Measurements from ENCODE around the gene ASF1A.

The ASF1A gene

DNA sequence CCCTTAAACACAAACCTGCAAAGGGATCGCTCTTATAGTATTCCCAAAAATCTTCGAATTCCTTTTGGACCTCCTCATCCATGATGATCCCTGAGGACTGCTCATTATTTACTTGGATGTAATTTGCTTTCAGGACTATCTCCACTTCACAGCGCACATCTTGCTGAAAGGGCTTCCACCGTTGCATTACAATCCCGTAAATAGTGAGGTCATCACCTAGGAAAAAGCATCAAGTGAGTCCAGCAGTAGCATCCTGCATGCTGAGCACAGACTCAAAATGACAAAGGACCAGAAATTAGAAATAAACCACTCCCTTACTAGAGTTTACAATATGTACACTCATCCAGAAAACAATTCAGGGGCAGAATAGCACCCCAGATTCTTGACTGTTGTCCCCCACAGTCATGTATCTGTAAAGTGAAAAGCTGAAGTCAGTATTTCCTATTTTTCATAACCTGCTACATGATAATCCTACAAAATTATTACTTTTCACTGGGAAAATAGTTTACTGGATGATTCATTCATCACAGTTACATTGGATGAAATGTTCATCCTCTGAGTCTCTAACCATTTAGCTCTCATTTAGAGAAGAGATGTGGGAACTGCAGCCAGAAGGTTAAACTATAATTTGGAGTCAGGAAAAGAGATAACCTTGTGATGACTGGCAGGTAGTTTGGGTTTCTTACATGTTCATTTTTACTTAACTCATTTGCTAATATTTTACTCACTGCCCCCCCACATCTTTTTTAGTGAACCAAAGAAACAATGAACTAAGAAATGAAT lies 23.8 kb downstream of the ASF1A start:
- no peak for DNase-seq

DNA sequence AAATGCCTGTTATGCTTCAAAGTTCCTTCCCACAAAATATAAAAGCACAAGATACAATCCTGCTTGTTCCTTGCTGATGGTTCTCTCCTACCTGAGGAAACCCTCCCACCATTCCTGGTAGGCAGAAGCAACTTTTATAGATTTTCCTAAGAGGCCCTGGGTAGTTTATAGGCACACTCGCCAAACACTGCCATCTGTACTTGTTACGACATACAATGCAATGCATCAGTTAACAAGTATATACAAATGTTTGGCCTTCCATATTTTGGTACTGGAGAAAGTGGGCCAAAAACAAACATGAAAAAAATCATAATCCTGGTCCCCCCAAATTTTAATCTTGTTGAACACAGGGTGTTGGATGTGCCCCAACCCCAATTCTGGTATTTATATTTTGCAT lies 24.4 kb downstream of the ASF1A start:
- no peak for DNase-seq

DNA sequence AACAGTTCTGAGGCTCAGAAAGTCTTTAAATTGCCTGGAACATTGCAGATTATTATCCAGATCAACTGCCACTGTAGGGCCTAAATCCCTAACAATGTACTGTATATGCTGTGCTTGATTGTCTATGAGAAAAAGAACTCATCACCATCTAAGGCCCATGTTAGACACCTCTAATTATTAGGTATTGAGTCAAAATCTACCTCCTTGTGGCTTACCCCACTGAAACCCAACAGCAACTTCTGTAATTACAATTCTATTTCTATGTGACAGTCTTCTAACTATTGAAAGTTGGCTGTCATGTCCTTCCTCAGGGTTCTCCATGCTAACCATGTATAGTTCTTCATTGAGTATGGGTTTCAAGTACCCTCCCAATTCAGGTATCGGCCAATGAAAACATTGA lies 27.1 kb downstream of the ASF1A start:
- no peak for DNase-seq

DNA sequence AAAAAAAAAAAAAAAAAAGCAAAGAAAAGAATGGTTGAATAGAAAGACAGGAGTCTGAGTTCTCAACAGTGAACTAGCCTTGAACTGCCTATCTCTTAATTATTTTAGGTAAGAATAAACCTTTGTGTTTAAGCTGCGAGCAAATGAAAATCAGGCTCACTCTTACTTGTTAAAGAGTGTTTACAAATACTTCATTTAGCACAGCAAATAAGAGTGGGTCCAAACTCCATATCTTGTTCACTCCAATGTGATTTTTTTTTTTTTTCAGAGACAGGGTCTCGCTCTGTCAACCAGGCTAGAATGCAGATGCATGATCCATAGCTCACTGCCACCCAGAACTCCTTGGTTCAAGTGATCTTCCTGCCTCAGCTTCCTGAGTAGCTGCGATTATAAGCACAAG lies 29.1 kb downstream of the ASF1A start:
- DNase-seq, result no peak

DNA sequence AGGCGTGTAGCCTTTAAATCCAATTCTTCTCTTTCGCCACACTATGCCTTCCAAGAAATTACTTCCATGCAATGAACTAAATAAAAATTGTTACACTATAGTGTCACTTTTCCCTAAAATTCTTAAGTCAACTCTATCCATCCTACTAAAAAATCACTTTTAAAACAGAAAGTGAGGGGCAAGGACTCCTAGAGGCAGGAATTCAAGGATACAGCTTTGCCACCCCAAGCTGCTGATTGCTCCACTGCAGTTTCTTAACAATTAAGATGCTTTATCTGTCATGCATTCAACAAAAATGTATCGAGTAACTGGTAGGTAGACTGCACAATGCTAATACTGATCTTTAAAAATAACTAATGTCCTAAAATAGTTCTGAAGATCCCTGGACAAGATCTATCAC lies 36.7 kb downstream of the ASF1A start:
- DNase-seq, result no peak

DNA sequence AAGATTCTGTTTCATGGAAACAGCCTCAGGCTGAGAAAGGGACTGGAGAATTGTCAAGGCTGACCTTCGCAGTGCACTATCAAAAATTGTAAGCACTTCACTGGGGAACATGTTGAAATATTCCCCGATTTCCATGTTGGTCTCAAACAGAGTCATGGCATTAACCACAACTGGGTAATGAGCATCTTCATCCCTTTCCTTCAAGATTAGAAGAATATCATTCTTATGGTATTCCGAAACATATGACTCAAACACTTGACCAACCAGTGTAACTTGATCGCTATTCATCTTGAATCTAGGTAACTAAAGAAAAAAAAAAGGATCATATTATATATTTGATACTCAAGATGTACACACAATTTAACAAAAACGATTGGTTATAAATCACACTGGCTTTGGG lies 37.5 kb downstream of the ASF1A start:
- no peak for DNase-seq

DNA sequence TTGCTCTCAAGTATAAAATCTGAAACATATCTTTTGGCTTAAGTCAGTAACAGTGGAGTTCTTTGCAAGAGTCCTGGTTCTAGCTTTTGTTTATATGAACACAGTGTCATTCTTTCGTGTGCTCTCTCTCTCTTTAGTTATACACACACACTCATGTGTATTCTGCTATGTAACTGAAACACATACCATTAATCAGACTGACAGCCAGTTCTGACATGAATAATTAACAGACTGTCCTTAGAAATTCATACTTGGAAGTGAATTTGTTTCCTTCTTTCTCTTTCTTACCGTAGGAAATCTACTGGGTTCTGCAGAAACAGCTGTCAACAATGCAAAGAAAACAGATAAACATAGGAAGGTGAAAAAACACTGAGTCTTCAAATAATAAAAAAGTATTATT lies 38.5 kb downstream of the ASF1A start:
- no peak for DNase-seq

DNA sequence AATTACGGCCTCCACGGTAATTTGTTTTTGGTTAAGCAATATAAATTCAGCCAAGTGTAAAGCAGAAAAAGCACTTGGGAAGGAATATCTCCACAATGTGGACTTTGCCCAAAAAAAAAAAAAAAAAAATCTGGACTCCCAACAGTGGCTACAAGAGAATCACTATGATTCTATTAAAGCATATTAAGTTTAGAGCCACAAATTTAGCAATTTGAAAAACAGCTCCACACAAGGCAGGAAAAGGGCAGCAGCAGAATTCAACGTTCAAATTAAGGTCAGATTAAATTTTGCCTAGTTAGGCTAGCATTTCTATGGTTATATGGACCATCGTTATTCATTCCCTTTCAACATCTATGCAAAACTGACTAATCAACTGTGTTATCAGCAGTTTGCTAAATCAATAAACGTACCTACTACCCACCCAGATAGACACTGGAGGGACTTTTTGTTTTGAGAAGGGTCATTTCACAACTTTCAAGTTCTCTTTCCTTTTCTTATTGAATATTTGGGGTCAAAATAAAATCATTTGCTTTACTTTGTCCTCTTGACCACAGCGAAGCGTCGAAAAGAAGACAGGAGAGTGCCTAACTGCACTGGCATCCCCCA lies 40.0 kb downstream of the ASF1A start:
- DNase-seq, result no peak

DNA sequence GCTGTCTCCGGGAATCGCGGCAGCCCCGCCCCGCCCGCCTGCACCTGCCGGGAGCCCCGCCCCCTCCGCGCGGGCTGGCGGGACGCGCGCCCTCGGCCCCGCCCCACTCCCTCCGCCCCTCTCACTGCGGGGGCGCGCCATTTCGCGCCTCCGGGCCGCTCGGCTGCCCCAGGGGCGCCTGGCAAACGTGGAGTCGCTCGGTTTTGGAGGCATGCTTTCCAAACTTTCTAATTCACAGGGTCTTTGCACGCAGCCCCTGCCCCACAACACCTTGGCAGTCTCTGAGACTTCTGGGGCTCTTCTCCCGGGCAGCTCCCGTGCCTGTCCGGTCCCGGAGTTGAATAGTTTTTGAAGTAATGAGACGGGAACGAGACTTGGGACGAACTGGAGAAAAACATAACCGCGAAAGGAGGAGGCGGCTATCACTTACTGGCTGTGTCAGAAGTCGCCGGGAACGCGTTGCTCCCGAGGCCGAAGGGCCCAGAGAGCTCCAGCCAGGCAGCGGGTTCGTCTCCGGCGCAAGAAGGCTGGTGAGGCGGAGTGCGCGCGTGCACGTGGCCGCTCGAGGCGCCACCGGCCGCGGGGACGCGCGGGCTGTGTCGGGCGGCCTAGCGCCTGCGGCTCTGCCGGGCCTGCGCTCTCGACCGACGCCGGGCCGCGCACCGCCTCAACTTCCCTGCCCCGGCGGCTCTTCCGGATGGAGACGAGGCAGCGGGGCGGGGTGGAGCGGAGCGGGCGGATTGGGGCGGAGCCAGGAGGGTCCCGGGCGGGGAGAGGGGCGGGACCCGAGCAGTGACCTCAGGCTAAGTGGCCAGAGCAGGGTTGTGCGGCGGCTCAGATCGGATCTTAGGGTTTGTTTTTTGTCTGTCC lies 40.7 kb downstream of the ASF1A start, which contains the start of gene MCM9:
Gene MCM9, minus strand, starts transcription at position 699 of the 870 bp plus-strand sequence. CDS start 3,436 bp downstream, outside the sequence.
- DNase-seq, result peak; percentile 92

DNA sequence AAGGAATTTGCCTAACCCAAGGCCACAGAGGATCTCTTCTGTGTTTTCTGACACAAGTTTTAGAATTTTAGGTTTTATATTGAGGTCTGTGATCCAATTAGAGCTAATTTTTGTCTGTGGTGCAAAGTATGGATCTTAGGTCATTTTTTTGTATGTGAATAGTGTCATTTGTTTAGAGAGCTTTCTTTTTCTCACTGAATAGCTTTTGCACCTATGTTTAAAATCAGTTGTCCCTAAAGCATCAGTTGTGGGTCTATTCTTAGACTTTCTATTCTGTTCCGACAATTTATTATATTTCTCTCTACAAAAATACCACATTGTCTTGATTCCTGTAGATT lies 41.3 kb downstream of the ASF1A start:
- no peak for DNase-seq

DNA sequence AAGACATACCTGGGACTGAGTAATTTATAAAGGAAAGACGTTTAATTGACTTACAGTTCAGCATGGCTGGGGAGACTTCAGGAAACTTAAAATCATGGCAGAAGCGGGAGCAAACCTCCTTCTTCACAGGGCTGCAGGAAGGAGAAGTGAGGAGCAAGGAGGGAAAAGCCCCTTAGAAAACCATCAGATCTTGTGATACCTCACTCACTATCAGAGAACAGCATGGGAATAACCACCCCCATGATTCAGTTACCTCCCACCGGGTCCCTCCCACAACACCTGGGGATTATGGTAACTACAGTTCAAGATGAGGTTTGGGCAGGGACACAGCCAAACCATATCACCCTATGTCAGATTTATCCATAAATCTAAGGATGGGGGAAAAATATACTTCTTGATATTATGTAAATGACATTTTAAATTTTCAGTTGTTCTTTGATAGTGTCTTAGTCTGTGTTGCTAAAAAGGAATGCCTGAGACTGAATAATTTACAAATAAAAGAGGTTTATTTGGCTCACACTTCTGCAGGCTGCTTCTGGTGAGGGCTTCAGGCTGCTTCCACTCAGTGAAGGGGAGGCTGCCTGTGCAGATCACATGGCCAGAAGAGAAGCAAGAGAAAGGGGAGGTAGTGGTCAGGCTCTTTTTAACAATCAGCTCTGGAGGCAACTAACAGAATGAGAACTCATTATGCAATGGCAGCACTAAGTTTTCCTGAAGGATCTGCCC lies 42.2 kb downstream of the ASF1A start:
- no peak for DNase-seq

DNA sequence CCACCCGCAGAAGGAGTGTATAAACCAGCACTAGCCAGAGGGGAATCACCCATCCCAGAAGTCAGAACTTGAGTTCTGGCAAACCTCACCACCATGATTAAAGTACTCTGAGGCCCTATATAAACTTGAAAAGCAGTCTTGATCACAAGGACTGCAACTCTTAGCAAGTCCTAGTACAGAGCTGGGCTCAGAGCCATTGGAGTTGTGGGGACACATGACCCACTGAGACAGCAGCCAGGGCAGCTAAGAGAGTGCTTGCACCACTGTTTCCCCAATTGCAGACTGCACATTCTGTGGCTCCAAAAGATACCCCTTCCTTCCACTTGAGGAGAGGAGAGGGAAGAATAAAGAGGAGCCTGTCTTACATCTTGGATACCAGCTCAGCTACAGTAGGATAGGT lies 45.7 kb downstream of the ASF1A start:
- DNase-seq, result no peak

DNA sequence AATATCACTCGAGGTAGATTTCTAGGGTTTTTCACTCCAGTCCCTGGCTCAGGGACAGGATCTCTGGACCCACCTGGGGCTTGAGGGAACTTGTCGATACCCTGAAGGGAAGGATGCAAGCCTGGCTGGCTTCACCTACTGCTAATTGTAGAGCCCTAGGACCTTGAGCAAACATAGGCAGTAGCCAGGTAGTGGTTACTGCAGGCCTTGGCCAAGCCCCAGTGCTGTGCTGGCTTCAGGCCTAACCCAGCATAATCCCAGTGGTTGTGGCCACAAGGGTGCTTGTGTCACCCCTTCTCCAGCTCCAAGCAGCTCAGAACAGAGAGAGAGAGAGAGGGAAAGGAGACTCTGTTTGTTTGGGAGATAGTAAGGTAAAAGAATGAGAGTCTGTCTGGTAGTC lies 46.8 kb downstream of the ASF1A start:
- no peak for DNase-seq

DNA sequence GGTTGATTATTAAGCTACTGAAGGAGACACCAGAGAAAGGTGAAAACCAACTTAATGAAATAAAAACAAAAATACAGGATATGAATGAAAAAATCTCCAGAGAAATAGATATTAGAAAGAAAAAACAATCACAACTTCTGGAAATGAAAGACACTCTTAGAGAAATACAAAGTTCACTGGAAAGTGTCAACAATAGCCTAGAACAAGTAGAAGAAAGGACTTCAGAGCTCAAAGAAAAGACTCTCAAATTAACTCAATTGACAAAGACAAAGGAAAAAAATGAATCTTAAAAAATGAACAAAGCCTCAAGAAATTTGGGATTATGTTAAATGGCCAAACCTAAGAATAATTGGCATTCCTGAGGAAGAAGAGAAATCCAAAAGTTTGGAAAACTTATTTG lies 51.3 kb downstream of the ASF1A start:
- DNase-seq, result no peak

DNA sequence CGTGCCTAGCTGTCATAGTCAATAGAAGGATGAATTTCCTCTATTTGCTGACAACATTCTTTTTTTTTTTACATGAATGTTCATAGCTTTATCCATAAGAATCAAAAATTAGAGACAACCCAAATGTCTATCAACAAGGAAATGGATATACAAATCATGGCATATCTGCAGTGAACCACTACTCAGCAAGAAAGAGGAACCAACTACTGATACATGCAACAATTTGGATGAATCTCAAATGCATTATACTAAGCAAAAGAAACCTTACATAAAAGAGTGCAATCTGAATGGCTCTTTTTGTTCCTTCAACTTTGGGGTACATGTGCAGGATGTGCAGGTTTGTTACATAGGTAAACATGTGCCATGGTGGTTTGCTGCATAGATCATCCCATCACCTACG lies 58.7 kb downstream of the ASF1A start:
- no peak for DNase-seq

DNA sequence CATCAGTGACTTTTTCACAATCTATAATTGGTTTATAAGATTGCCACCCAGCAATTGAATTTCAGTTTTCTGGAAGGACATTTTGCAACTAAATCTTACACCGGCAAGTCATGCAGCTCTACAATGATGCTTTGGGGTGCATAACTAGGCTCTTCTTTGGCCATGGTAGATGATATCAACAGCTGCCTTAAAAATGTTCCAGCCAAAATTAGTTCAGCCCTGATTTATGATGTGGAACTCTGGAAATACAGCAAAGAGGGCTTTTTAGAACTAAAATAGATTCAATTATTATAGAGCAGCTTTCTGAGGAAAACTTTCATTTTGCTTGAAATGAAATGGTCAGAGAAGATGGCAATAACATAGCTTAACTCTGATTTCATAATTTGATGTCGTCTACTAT lies 59.4 kb downstream of the ASF1A start:
- no peak for DNase-seq

Data from left hindlimb (tissue), 1 donor.